ENCODE data around the gene RNU11. TPM values are rescaled to one million over a fixed set of nuclear protein-coding genes. Genes with fewer than 3 reads are reported as not detected.

Gene RNU11
- total RNA-seq, 1 donor: not detected

DNA sequence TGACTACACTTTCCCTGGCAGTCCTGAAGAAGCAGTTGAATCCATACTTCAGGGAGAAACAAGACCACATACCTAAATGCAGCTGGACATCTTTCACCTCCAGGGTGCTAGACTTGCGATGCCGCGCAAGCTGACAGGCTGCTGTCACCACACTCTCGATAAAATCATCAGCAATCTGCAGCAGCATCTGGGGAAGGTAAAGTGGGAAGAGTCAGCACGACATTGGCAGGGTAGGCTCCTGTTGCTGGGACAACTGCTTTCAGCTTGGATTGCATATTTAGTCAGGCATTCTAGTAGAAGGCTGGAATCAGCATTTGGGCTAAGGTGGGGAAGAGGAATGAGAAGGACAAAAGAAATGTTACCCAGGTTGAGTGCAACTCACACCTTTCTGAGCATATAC, 35.2 kb upstream of the RNU11 start:
- DNase-seq (ENCODE audit: low read depth): no peak

DNA sequence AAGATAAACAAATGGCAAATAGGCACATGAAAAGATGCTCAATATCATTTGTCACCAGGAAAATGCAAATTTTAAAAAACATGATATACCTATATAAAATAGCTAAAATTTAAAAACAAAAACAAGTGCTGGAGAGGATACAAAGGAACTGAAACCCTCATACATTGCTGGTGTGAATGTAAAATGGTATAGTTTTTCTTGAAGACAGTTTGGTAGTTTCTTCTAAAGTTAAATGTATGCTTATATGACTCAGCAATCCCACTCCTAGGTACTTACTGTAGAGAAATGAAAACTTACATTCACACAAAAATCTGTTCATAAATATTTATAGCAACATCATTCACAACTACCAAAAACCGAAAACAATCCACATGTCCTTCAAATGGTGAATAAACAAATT, 16.7 kb upstream of the RNU11 start:
- no peak for DNase-seq (ENCODE audit: low read depth)
- TF ChIP-seq, protein P1, sequence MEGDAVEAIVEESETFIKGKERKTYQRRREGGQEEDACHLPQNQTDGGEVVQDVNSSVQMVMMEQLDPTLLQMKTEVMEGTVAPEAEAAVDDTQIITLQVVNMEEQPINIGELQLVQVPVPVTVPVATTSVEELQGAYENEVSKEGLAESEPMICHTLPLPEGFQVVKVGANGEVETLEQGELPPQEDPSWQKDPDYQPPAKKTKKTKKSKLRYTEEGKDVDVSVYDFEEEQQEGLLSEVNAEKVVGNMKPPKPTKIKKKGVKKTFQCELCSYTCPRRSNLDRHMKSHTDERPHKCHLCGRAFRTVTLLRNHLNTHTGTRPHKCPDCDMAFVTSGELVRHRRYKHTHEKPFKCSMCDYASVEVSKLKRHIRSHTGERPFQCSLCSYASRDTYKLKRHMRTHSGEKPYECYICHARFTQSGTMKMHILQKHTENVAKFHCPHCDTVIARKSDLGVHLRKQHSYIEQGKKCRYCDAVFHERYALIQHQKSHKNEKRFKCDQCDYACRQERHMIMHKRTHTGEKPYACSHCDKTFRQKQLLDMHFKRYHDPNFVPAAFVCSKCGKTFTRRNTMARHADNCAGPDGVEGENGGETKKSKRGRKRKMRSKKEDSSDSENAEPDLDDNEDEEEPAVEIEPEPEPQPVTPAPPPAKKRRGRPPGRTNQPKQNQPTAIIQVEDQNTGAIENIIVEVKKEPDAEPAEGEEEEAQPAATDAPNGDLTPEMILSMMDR (IDR thresholded peaks at IDR 0.05; ENCODE audit: insufficient read depth, low read depth, low read length): no peak
- no peak overlapping the region for H3K4me3 ChIP-seq (ENCODE audit: low read depth, low read length)

More for the DNA sequence above, 35.2 kb upstream of the RNU11 start:
- no peak overlapping the region for H3K4me3 ChIP-seq (ENCODE audit: low read depth, low read length)
- TF ChIP-seq, protein P1 (IDR thresholded peaks at IDR 0.05; ENCODE audit: insufficient read depth, low read depth, low read length): no peak

GRCh38 chr1:28632560-28632959, 15.8 kb upstream of the RNU11 start:
- TF ChIP-seq, protein P1 (IDR thresholded peaks at IDR 0.05; ENCODE audit: insufficient read depth, low read depth, low read length): no peak
- no peak overlapping the region for H3K4me3 ChIP-seq (ENCODE audit: low read depth, low read length)
- no peak for DNase-seq (ENCODE audit: low read depth)

- H3K4me3 ChIP-seq (ENCODE audit: low read depth, low read length): no peak overlapping the region
- no peak for DNase-seq (ENCODE audit: low read depth)
- TF ChIP-seq, protein P1 (IDR thresholded peaks at IDR 0.05; ENCODE audit: insufficient read depth, low read depth, low read length): peak; percentile 47
These were observed 7.6 kb upstream of the RNU11 start for GRCh38 chr1:28640766-28641165.

DNA sequence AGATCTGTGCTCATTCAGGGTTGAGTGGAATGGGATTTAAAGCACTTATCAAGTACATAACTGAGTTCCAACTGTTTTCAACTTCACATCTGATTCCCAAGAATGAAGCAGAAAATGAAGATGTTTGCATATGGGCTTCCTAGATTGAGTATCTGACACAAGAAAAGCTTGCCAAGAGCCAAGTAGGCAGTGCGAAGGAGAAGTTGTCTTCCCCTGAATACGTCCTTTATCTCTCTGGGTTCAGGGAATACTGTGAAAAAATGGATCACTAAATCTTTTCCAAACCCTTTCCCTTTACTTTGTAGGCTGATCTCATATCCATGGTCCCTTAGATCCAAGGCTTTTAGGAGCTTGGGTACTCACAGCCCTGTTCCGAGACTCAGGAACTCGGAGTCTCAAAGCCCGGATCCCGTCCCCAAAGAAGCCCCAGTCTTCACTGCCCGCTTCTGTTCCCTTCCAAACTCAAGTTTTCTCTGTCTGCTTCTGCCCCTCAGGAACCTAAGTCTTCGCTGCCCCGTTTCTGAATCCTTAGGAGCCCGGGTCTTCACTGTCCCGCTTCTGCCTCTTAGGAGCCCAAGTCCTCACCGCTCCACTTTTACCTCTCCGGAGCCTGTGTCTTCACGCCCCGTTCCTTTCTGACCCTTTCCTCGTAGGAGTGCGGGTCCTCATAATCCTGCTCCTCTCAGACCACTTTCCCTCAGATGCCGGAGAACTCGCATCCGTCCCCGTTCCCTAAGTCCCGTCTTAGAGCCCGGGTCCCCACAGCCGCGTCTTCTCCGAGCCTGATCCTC, 6.1 kb upstream of the RNU11 start:
- TF ChIP-seq, protein P1 (IDR thresholded peaks at IDR 0.05; ENCODE audit: insufficient read depth, low read depth, low read length): no peak
- DNase-seq (ENCODE audit: low read depth): no peak

GRCh38 chr1:28642847-28643635, 5.4 kb upstream of the RNU11 start, which contains the start of gene TAF12:
TAF12 (minus strand) TSS chr1:28643067; CDS start chr1:28622081, 20,986 bp downstream.
- DNase-seq (ENCODE audit: low read depth): peak; percentile 96
- TF ChIP-seq, protein P1 (IDR thresholded peaks at IDR 0.05; ENCODE audit: insufficient read depth, low read depth, low read length): no peak
- peak within 1 kb of the TSS; percentile 98 for H3K4me3 ChIP-seq (ENCODE audit: low read depth, low read length)

More for the DNA sequence above, 6.1 kb upstream of the RNU11 start:
- H3K4me3 ChIP-seq (ENCODE audit: low read depth, low read length): peak overlapping the region; percentile 98

Data from fibroblast of villous mesenchyme (primary cell).